H1 (cell line): ENCODE data around the gene ZBTB48. TPM values are rescaled to one million over a fixed set of nuclear protein-coding genes. Genes with fewer than 3 reads are reported as not detected.

ENCODE experiments used
- BCL11A ChIP-seq, 2 experiments: IDR thresholded peaks; one replicate each; pipeline ENCODE4 v1.6.1; 2011; ENCODE audit warnings: low read depth in 2 of 2, low read length in 2 of 2, mild to moderate bottlenecking in 2 of 2
- CBX5 ChIP-seq: fragments of 300-800, 300-1000 bp; sonication (generic); IDR thresholded peaks from 2 replicates; pipeline ENCODE4 v1.7.1; 2016; ENCODE audit warnings: antibody characterized with exemption, low read length, low read depth
- KDM4A ChIP-seq: IDR thresholded peaks from one replicate; pipeline ENCODE4 v1.7.1; 2012; ENCODE audit warnings: low read depth, mild to moderate bottlenecking, moderate library complexity, low read length, inconsistent platforms; ENCODE audit not compliant: severe bottlenecking
- MAFK ChIP-seq: IDR thresholded peaks from 2 replicates; pipeline ENCODE4 v1.6.1; 2012; ENCODE audit warnings: low read depth, mild to moderate bottlenecking, improper control_type of control experiment, low read length
- NANOG ChIP-seq: IDR thresholded peaks from 2 replicates; pipeline ENCODE4 v1.6.1; 2011; ENCODE audit warnings: low read length, low read depth, mild to moderate bottlenecking, inconsistent platforms; ENCODE audit not compliant: insufficient read depth, poor library complexity, severe bottlenecking
- POU5F1 ChIP-seq: IDR thresholded peaks from 2 replicates; pipeline ENCODE4 v1.6.1; 2011; ENCODE audit warnings: low read depth, mild to moderate bottlenecking, low read length, moderate library complexity
- SIN3A ChIP-seq, 2 experiments: IDR thresholded peaks in 1 of 2; conservative IDR thresholded peaks in 1 of 2; 2 replicates each; pipeline ENCODE4 v1.6.1; 2011 to 2012; ENCODE audit warnings: low read length in 2 of 2, improper control_type of control experiment in 1 of 2, low read depth in 1 of 2, mild to moderate bottlenecking in 1 of 2
- TAF7 ChIP-seq: optimal IDR thresholded peaks from 2 replicates; pipeline ENCODE3; 2011; ENCODE audit warnings: low read depth, mild to moderate bottlenecking, inconsistent platforms, low read length, moderate library complexity, borderline replicate concordance
- TBP ChIP-seq: IDR thresholded peaks from 2 replicates; pipeline ENCODE4 v1.6.1; 2011; ENCODE audit warnings: low read depth, low read length, improper control_type of control experiment
- polyA plus RNA-seq, 7 experiments: library from polyadenylated mRNA; depleted of rRNA in 3 of 7; stranded (reverse) in 5 of 7; unstranded in 2 of 7; fragments of >200 nt in 5 of 7; fragments of 200-250 nt in 2 of 7; gene quantifications; 1 replicate in 5 of 7; 2 replicates in 1 of 7; 4 replicates in 1 of 7; pipeline versions ENCODE4 v1.2.1 to v1.2.3, GENCODE V29; 2011 to 2013; ENCODE audit warnings: missing spikeins in 2 of 7, mixed read lengths in 2 of 7
- total RNA-seq: library from RNA; stranded (reverse); fragmentation: NEBNext Ultra II Directional; extraction: Animal tissue kit (Norgen Biotek cat#: 25700); gene quantifications from 2 replicates; pipeline ENCODE4 v1.2.1, GENCODE V29; 2021

Gene ZBTB48
- total and polyA plus RNA-seq, 2 of the 8 experiments (the other 6 are each of a cell fraction or from before 2014, with no cell fraction given) = 28.2 to 28.8 TPM

GRCh38 chr1:6601049-6601922 lies 21.5 kb downstream of the ZBTB48 start (continued):
- no peak for TF ChIP-seq BCL11A (IDR thresholded peaks at IDR 0.05; ENCODE audit: low read depth in 2 of 2, low read length in 2 of 2)
- no peak for TF ChIP-seq KDM4A
- no peak for TF ChIP-seq CBX5
- TF ChIP-seq SIN3A (conservative IDR thresholded peaks at IDR 0.05 in 1 of 2, IDR thresholded peaks at IDR 0.05 in 1 of 2; ENCODE audit: low read depth in 1 of 2, low read length in 2 of 2) = peak; percentile 2 to 33; a peak in 2 of 4 replicates
- 0 out of 2 replicates have a peak, but pooled peaks have one; percentile 5 for TF ChIP-seq TBP
- TF ChIP-seq TAF7 = no peak
- peak; percentile 78; the same call in 1 of the 2 replicates for TF ChIP-seq MAFK
- TF ChIP-seq NANOG = no peak
- TF ChIP-seq POU5F1 = no peak
- TF ChIP-seq, all 59 proteins: peak for 8
